Frontal cortex (tissue), 4 donors: ENCODE measurements around the gene PCDH15. TPM values are rescaled to one million over a fixed set of nuclear protein-coding genes. Genes with fewer than 3 reads are reported as not detected.

ENCODE experiments used
- DNase-seq, 2 donors: peaks; one replicate each; pipeline ENCODE4 v3.0.0; 2012; ENCODE audit warnings: low spot score in 2 of 2
- FAIRE-seq: peaks from 2 replicates; lab custom pipeline; 2012; peaks lifted over from hg19 to GRCh38; lab: Jason Lieb, UNC
- total RNA-seq: library from RNA; depleted of rRNA; stranded (reverse); fragments of >200 nt; gene quantifications from one replicate; pipeline ENCODE4 v1.2.3, GENCODE V29; 2014
- donor health status: control.
- donor health status: control.
- donor health status: control.

The PCDH15 gene
- total RNA-seq, 1 donor from 2014 or later = 6.1 TPM

GRCh38 chr10:54710918-54711317 is 90.1 kb downstream of the PCDH15 start:
- FAIRE-seq (no peak), DNase-seq (no peak)

GRCh38 chr10:54708591-54708990 is 92.4 kb downstream of the PCDH15 start:
- no peak for FAIRE-seq
- no peak for DNase-seq

GRCh38 chr10:54708021-54708420 is 93.0 kb downstream of the PCDH15 start:
- DNase-seq = no peak
- FAIRE-seq = no peak

- no peak for FAIRE-seq
Observed at GRCh38 chr10:54702583-54703485, 98.2 kb downstream of the PCDH15 start.

GRCh38 chr10:54691331-54691730 is 109.7 kb downstream of the PCDH15 start:
- DNase-seq (no peak), FAIRE-seq (no peak)

More at GRCh38 chr10:54702583-54703485, 98.2 kb downstream of the PCDH15 start:
- no peak for DNase-seq

- FAIRE-seq (no peak), DNase-seq (no peak)
Observed at GRCh38 chr10:54682554-54682953, 118.5 kb downstream of the PCDH15 start.

GRCh38 chr10:54681136-54681535 is 119.9 kb downstream of the PCDH15 start:
- no peak for DNase-seq
- FAIRE-seq = no peak

GRCh38 chr10:54667136-54667535 is 133.9 kb downstream of the PCDH15 start:
- FAIRE-seq (no peak), DNase-seq (no peak)

GRCh38 chr10:54666192-54666591 is 134.8 kb downstream of the PCDH15 start:
- FAIRE-seq (no peak), DNase-seq (no peak)

- FAIRE-seq (no peak), DNase-seq (no peak)
Observed at GRCh38 chr10:54665095-54665494, 135.9 kb downstream of the PCDH15 start.

- DNase-seq = no peak
- FAIRE-seq = no peak
Observed at GRCh38 chr10:54660397-54660796, 140.6 kb downstream of the PCDH15 start.

GRCh38 chr10:54656643-54657042 is 144.4 kb downstream of the PCDH15 start:
- FAIRE-seq (no peak), DNase-seq (no peak)

GRCh38 chr10:54653518-54653917 is 147.5 kb downstream of the PCDH15 start:
- DNase-seq (no peak), FAIRE-seq (no peak)

- no peak for DNase-seq
- no peak for FAIRE-seq
Observed at GRCh38 chr10:54650547-54650946, 150.5 kb downstream of the PCDH15 start.

- FAIRE-seq = no peak
Observed at GRCh38 chr10:54622017-54622416, 179.0 kb downstream of the PCDH15 start.

GRCh38 chr10:54620352-54620751 is 180.7 kb downstream of the PCDH15 start:
- no peak for FAIRE-seq

More at GRCh38 chr10:54622017-54622416, 179.0 kb downstream of the PCDH15 start:
- no peak for DNase-seq

GRCh38 chr10:54614072-54614471 is 187.0 kb downstream of the PCDH15 start:
- DNase-seq (no peak), FAIRE-seq (no peak)

More at GRCh38 chr10:54620352-54620751, 180.7 kb downstream of the PCDH15 start:
- no peak for DNase-seq

- no peak for DNase-seq
- FAIRE-seq = no peak
Observed at GRCh38 chr10:54613162-54613561, 187.9 kb downstream of the PCDH15 start.

- no peak for DNase-seq
Observed at GRCh38 chr10:54609423-54609822, 191.6 kb downstream of the PCDH15 start.

GRCh38 chr10:54607983-54608382 is 193.0 kb downstream of the PCDH15 start:
- DNase-seq (no peak), FAIRE-seq (no peak)

More at GRCh38 chr10:54609423-54609822, 191.6 kb downstream of the PCDH15 start:
- FAIRE-seq = no peak

- DNase-seq (no peak), FAIRE-seq (no peak)
Observed at GRCh38 chr10:54594289-54594688, 206.7 kb downstream of the PCDH15 start.
